Neural progenitor cell (in vitro differentiated cells): Measurements from ENCODE around the gene HBG1. TPM values are rescaled to one million over a fixed set of nuclear protein-coding genes. Genes with fewer than 3 reads are reported as not detected.

Experiments used
- DNase-seq: peaks from one replicate; pipeline ENCODE4 v3.0.0-alpha.2; 2016; ENCODE audit warnings: low spot score
- H2AFZ ChIP-seq: fragments of 200-600 bp; sonication (generic); replicated peaks from 2 replicates; pipeline ENCODE4 v1.6.1; 2016; ENCODE audit warnings: antibody characterized with exemption
- H3F3A ChIP-seq: fragments of 200-600 bp; sonication (generic); 2 replicates; pipeline ENCODE4 v1.6.1; 2016; ENCODE audit warnings: antibody characterized with exemption, low read depth
- H3K27ac ChIP-seq: fragments of 200-600 bp; sonication (generic); 2 replicates; pipeline ENCODE4 v1.5.1; 2016; ENCODE audit warnings: mild to moderate bottlenecking
- H3K27me3 ChIP-seq: fragments of 200-600 bp; sonication (generic); 2 replicates; pipeline ENCODE4 v1.6.1; 2016; ENCODE audit warnings: mild to moderate bottlenecking, moderate library complexity
- H3K36me3 ChIP-seq: fragments of 200-600 bp; sonication (generic); 2 replicates; pipeline ENCODE4 v1.5.1; 2016
- H3K4me1 ChIP-seq: fragments of 200-600 bp; sonication (generic); 2 replicates; pipeline ENCODE4 v1.6.1; 2016; ENCODE audit warnings: mixed run types
- H3K4me2 ChIP-seq: fragments of 200-600 bp; sonication (generic); 2 replicates; pipeline ENCODE4 v1.6.1; 2016
- H3K4me3 ChIP-seq: fragments of 200-600 bp; sonication (generic); 2 replicates; pipeline ENCODE4 v1.5.1; 2016
- H3K79me2 ChIP-seq: fragments of 200-600 bp; sonication (generic); 2 replicates; pipeline ENCODE4 v1.6.1; 2016; ENCODE audit warnings: low read depth
- H3K9ac ChIP-seq: fragments of 200-600 bp; sonication (generic); 2 replicates; pipeline ENCODE4 v1.6.1; 2016
- H3K9me3 ChIP-seq: fragments of 200-600 bp; sonication (generic); 2 replicates; pipeline ENCODE4 v1.5.1; 2016; ENCODE audit warnings: low read depth
- H4K20me1 ChIP-seq: fragments of 200-600 bp; sonication (generic); 2 replicates; pipeline ENCODE4 v1.6.1; 2016; ENCODE audit warnings: low read depth
- H3K27ac Mint-ChIP-seq: 3 replicates; pipeline ENCODE4 v1.8.0; 2021; ENCODE audit warnings: mixed read lengths
- H3K27me3 Mint-ChIP-seq: 2 replicates; pipeline ENCODE4 v1.8.0; 2022; ENCODE audit warnings: low read depth, mild to moderate bottlenecking, inconsistent platforms, moderate library complexity, mixed read lengths; ENCODE audit not compliant: insufficient read depth
- H3K36me3 Mint-ChIP-seq: 3 replicates; pipeline ENCODE4 v1.8.0; 2021; ENCODE audit warnings: mixed read lengths
- H3K4me1 Mint-ChIP-seq: 3 replicates; pipeline ENCODE4 v1.8.0; 2021; ENCODE audit warnings: mixed read lengths
- H3K4me3 Mint-ChIP-seq: 3 replicates; pipeline ENCODE4 v1.8.0; 2021; ENCODE audit warnings: mild to moderate bottlenecking, moderate library complexity, mixed read lengths
- H3K9me3 Mint-ChIP-seq: 3 replicates; pipeline ENCODE4 v1.8.0; 2020; ENCODE audit warnings: mixed read lengths
- EZH2 ChIP-seq: fragments of 200-600 bp; sonication (generic); IDR thresholded peaks from 2 replicates; pipeline ENCODE4 v1.6.1; 2017; ENCODE audit warnings: antibody characterized with exemption, mild to moderate bottlenecking, moderate library complexity
- EZH2phosphoT487 ChIP-seq: fragments of 200-600 bp; sonication (generic); IDR thresholded peaks from 2 replicates; pipeline ENCODE4 v1.6.1; 2017; ENCODE audit warnings: antibody characterized with exemption
- total RNA-seq: library from RNA; depleted of rRNA; stranded (reverse); fragments of >200 nt; gene quantifications from 2 replicates; pipeline ENCODE4 v1.2.3, GENCODE V29; 2015; ENCODE audit warnings: low replicate concordance
- TF ChIP-seq, protein P1 (sequence below): fragments of 200-600 bp; sonication (generic); IDR thresholded peaks from 2 replicates; pipeline ENCODE4 v1.5.1; 2017; ENCODE audit warnings: antibody characterized with exemption, mild to moderate bottlenecking

HBG1 gene
- total RNA-seq, 1 donor from 2014 or later, result not detected

DNA sequence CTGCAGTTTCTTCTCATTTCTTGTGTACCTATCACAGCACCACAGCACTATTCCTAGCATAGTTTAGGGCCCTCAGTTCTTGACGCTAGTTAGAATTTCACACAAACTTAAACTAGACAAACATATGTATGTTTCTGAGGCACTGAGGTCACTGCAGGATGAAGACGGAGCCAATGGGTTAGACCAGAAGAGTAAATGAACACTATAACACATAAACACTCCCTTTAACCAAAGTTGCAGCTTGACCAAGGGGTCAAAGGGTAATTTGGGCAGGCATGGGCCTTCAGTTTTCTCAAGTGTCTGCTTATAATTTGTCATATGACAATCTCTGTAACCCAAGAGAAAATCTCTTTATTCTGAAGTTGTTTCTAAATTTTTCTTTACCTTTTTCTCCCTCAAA lies 33.0 kb upstream of the HBG1 start:
- Mint-ChIP-seq H3K27ac (no peak overlapping the region), H3K4me1 (peaks cover 5% of the 10 kb centered on the region), H3K9me3 (no peaks in the 10 kb centered on the region), H3K27me3 (no peaks in the 10 kb centered on the region), H3K4me3 (no peak overlapping the region), H3K36me3 (no peaks in the 10 kb centered on the region)
- Histone ChIP-seq H3K4me2 (no peak overlapping the region), H3K9me3 (no peaks in the 10 kb centered on the region), H2AFZ (no peak overlapping the region), H3K79me2 (no peaks in the 10 kb centered on the region), H3K36me3 (no peaks in the 10 kb centered on the region), H3K27me3 (no peaks in the 10 kb centered on the region), H3K4me1 (no peaks in the 10 kb centered on the region), H3K9ac (no peak overlapping the region), H3K27ac (no peak overlapping the region), H3K4me3 (no peak overlapping the region), H3F3A (no peaks in the 10 kb centered on the region), H4K20me1 (no peaks in the 10 kb centered on the region)
- no peak for DNase-seq
- TF ChIP-seq EZH2phosphoT487 (no peak), EZH2 (no peak)
- TF ChIP-seq, protein P1, sequence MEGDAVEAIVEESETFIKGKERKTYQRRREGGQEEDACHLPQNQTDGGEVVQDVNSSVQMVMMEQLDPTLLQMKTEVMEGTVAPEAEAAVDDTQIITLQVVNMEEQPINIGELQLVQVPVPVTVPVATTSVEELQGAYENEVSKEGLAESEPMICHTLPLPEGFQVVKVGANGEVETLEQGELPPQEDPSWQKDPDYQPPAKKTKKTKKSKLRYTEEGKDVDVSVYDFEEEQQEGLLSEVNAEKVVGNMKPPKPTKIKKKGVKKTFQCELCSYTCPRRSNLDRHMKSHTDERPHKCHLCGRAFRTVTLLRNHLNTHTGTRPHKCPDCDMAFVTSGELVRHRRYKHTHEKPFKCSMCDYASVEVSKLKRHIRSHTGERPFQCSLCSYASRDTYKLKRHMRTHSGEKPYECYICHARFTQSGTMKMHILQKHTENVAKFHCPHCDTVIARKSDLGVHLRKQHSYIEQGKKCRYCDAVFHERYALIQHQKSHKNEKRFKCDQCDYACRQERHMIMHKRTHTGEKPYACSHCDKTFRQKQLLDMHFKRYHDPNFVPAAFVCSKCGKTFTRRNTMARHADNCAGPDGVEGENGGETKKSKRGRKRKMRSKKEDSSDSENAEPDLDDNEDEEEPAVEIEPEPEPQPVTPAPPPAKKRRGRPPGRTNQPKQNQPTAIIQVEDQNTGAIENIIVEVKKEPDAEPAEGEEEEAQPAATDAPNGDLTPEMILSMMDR, result no peak

- Histone ChIP-seq H3K9ac (no peak overlapping the region), H3K4me3 (no peak overlapping the region)
- H3K9me3 Mint-ChIP-seq, result no peaks in the 10 kb centered on the region
Observed at GRCh38 chr11:5281596-5281995, 31.9 kb upstream of the HBG1 start.

DNA sequence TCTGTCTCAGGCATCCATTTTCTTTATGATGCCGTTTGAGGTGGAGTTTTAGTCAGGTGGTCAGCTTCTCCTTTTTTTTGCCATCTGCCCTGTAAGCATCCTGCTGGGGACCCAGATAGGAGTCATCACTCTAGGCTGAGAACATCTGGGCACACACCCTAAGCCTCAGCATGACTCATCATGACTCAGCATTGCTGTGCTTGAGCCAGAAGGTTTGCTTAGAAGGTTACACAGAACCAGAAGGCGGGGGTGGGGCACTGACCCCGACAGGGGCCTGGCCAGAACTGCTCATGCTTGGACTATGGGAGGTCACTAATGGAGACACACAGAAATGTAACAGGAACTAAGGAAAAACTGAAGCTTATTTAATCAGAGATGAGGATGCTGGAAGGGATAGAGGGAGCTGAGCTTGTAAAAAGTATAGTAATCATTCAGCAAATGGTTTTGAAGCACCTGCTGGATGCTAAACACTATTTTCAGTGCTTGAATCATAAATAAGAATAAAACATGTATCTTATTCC lies 31.0 kb upstream of the HBG1 start:
- H3K36me3 Mint-ChIP-seq, result no peaks in the 10 kb centered on the region
- H3K9ac ChIP-seq, result no peak overlapping the region
- TF ChIP-seq EZH2phosphoT487 (no peak), EZH2 (no peak)
- TF ChIP-seq, protein P1, result no peak
- no peaks in the 10 kb centered on the region for H3K27me3 Mint-ChIP-seq
- H2AFZ ChIP-seq, result no peak overlapping the region
- H3K36me3 ChIP-seq, result no peaks in the 10 kb centered on the region
- no peak overlapping the region for H3K27ac Mint-ChIP-seq
- H3K9me3 ChIP-seq, result no peaks in the 10 kb centered on the region
- no peak overlapping the region for H3K27ac ChIP-seq
- peaks cover 5% of the 10 kb centered on the region for H3K4me1 Mint-ChIP-seq
- no peaks in the 10 kb centered on the region for H4K20me1 ChIP-seq
- no peak overlapping the region for H3K4me3 ChIP-seq
- no peaks in the 10 kb centered on the region for H3K27me3 ChIP-seq
- H3K9me3 Mint-ChIP-seq, result no peaks in the 10 kb centered on the region
- peak; percentile 39 for DNase-seq
- H3K4me3 Mint-ChIP-seq, result no peak overlapping the region
- no peak overlapping the region for H3K4me2 ChIP-seq
- no peaks in the 10 kb centered on the region for H3K4me1 ChIP-seq
- no peaks in the 10 kb centered on the region for H3F3A ChIP-seq
- no peaks in the 10 kb centered on the region for H3K79me2 ChIP-seq

More at GRCh38 chr11:5281596-5281995, 31.9 kb upstream of the HBG1 start:
- Histone ChIP-seq H3K27me3 (no peaks in the 10 kb centered on the region), H3K27ac (no peak overlapping the region), H4K20me1 (no peaks in the 10 kb centered on the region), H3K79me2 (no peaks in the 10 kb centered on the region), H3K36me3 (no peaks in the 10 kb centered on the region), H3K4me2 (no peak overlapping the region), H3K4me1 (no peaks in the 10 kb centered on the region), H3K9me3 (no peaks in the 10 kb centered on the region), H2AFZ (no peak overlapping the region), H3F3A (no peaks in the 10 kb centered on the region)
- Mint-ChIP-seq H3K27ac (no peak overlapping the region), H3K27me3 (no peaks in the 10 kb centered on the region), H3K36me3 (no peaks in the 10 kb centered on the region), H3K4me1 (peaks cover 5% of the 10 kb centered on the region), H3K4me3 (no peak overlapping the region)
- TF ChIP-seq EZH2 (no peak), EZH2phosphoT487 (no peak)
- TF ChIP-seq, protein P1, result no peak
- DNase-seq, result no peak
